Astrocyte of the cerebellum (primary cell): ENCODE results near the gene VEGFB.

Source experiments
- DNase-seq: peaks from one replicate; pipeline ENCODE4 v3.0.0-alpha.2; 2011; ENCODE audit warnings: low read depth
- H3K4me3 ChIP-seq: 2 replicates; pipeline ENCODE4 v1.5.1; 2011; ENCODE audit warnings: mild to moderate bottlenecking, low read depth, low read length, moderate library complexity
- in situ Hi-C: cut with HindIII; loops from 2 replicates; pipeline ENCODE4 v1.10.0; 2017; ENCODE audit warnings: low sequenced_read_pairs
- TF ChIP-seq, protein P1 (sequence below): IDR thresholded peaks from 2 replicates; pipeline ENCODE4 v1.5.1; 2012; ENCODE audit warnings: low read length, low read depth, moderate library complexity, mild to moderate bottlenecking; ENCODE audit errors: missing control alignments

Gene VEGFB, protein sequence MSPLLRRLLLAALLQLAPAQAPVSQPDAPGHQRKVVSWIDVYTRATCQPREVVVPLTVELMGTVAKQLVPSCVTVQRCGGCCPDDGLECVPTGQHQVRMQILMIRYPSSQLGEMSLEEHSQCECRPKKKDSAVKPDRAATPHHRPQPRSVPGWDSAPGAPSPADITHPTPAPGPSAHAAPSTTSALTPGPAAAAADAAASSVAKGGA

DNA sequence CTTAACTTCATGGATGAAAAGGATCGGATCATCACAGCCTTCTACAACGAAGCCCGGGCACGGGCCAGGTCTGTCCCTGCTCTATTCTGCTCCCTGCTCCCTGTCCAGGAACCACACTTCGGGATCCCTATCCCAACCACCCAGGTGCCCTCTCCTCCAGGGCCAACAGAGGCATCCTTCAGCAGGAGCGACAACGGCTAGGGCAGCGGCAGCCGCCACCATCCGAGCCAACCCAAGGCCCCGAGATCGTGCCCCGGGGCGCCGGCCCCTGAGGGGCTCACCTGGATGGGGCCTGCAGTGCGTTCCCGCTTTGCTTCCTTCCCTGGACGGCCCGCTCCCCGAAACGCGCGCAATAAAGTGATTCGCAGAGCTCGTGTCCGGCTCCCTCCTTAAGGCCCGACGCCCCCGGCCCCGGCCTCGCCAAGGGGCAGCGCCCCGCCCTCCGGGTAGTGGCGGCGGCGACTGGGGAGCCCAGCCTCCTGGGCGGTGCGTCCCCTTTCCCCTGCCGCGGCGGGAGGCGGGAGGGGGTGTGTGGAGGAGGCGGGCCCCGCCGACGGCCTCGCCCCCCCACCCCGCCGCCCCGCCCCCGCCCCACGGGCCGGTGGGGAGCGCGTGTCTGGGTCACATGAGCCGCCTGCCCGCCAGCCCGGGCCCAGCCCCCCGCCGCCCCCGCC, at the start of gene VEGFB:
Gene VEGFB, plus strand, starts transcription at position 672 of the 674 bp plus-strand sequence. CDS start 250 bp downstream, outside the sequence.
- DNase-seq, result no peak
- in situ Hi-C loops, result no loop called here

DNA sequence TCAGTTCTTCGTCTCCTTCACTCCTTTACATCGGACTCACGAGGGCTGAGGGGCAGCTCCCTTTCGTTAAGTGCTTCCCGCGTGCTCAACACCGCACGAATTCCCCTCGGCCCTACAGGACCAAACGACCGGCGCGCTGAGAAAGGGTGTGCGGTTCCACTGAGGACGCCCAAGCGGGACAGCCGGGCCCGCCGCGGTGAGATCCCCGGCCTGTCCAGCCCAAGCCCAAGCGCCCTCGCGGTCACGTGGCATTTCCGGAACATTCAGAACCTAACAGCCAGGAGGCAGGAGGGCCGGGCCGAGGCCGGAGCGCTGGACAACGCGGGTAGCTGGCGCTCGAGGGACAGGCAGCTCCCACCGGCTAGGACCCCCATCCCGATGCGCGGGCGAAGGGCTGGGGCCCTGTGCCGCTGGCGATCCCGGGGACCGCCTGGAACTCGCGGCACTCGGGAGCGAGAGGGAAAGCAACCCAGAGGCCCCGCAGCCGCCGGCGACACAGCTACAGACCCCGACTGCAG, 49.1 kb upstream of the VEGFB start:
- DNase-seq, result peak; percentile 44
- TF ChIP-seq, protein P1, sequence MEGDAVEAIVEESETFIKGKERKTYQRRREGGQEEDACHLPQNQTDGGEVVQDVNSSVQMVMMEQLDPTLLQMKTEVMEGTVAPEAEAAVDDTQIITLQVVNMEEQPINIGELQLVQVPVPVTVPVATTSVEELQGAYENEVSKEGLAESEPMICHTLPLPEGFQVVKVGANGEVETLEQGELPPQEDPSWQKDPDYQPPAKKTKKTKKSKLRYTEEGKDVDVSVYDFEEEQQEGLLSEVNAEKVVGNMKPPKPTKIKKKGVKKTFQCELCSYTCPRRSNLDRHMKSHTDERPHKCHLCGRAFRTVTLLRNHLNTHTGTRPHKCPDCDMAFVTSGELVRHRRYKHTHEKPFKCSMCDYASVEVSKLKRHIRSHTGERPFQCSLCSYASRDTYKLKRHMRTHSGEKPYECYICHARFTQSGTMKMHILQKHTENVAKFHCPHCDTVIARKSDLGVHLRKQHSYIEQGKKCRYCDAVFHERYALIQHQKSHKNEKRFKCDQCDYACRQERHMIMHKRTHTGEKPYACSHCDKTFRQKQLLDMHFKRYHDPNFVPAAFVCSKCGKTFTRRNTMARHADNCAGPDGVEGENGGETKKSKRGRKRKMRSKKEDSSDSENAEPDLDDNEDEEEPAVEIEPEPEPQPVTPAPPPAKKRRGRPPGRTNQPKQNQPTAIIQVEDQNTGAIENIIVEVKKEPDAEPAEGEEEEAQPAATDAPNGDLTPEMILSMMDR, result peak; percentile 32
- in situ Hi-C loops, result no loop called here
- H3K4me3 ChIP-seq, result peak overlapping the region; percentile 49

More for the DNA sequence above, at the start of gene VEGFB:
- H3K4me3 ChIP-seq, result peak within 1 kb of the TSS; percentile 61
- TF ChIP-seq, protein P1, result no peak

DNA sequence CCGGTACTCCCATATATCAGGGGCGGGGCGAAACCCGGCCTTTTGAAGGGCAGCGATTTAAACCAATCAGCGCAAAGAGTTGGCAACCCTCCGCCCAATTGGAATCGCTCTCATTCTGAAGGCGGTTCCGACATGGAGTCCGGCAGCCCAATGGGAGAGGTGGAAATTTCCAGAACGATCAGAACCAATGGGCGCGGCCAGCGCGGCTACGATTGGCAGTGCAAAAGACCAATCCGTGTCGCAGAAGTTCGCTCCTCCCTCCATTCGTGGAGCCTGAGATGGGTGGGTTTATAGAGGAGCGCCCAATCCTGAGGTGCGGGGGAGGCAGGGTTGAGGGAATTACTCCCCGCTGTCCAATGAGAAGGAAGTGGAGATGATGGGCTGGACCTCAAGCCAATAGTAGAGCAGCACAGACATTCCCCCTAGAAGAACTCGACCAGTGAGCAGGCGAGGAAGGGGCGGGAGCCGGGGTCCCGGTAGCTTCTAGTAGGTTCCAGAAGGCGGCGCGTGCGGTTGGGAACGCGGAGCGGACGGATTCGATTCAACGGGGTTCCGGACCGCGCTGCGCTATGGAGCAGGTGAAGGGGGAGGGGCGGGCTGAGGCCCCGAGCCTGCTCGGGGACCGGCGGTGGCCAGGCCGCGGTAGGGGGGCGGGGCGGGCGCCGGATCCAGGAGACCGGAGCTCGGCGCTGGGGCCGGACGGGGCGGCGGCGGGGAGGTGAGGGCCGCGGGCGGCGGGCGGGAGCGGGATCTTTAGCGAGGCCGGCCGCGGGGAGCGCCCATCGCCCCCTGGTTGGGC, 48.5 kb upstream of the VEGFB start, which contains the start of gene STIP1:
Gene STIP1, plus strand, starts transcription at position 479 of the 799 bp plus-strand sequence. Its CDS starts 91 bp downstream, at position 570.
- DNase-seq, result peak; percentile 100
- TF ChIP-seq, protein P1, result peak; percentile 47
- H3K4me3 ChIP-seq, result peak within 1 kb of the TSS; percentile 49
- in situ Hi-C loops, result no loop called here

DNA sequence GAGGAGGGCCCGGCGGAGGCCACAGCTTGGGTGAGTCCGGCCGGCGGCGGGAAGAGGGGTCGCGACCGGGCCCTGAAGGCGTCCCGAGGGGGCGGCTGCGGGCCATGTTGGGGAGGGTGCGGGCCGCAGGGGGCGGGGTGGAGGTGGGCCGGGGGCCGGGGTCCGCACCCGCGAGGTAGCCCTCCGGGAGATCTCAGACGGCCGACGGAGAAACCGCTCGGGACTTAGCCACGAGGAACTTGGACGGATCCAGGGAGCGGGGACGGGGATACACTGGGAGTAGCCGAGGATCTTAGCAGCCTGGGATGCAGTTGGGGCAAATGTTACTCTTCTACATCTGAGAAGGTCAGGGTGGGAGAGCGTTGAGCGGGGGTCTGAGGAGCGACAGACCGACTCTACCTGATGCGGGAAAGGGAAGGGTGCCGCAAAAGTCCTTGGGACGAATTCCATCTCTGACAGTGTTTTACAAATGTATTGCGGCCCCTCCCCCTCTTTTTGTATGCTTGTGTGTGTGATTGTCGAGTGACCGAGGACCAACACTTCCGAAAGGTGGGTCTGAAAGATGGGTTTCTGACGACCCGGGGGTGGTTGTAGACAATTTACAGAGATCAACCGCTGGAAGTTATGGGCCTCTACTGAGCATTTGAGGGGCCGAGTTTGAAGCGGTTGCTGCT, 47.8 kb upstream of the VEGFB start:
- DNase-seq, result no peak
- in situ Hi-C loops, result no loop called here

DNA sequence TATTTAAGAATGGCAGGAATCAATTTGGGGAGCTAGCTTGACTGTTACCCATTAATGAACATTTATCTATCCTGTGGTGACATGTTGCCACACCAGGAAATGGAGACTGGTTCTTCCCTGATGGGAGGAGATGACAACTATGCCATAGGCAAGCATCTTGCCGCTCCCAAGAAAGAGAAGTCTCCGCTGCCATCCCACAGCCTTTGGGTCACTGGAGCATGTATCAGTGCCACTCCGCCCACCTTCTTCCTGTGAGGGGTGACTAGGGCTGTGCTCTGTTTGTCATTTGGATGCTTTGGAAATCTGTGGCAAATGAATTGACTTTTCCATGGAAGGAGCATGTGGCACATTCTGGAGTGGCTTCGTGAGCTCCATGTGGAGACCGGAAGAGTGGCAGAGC, 42.0 kb upstream of the VEGFB start:
- no peak for DNase-seq
- in situ Hi-C loops, result no loop called here
- H3K4me3 ChIP-seq, result no peak overlapping the region
- TF ChIP-seq, protein P1, result no peak

More for the DNA sequence above, 47.8 kb upstream of the VEGFB start:
- H3K4me3 ChIP-seq, result no peak overlapping the region
- TF ChIP-seq, protein P1, result no peak

DNA sequence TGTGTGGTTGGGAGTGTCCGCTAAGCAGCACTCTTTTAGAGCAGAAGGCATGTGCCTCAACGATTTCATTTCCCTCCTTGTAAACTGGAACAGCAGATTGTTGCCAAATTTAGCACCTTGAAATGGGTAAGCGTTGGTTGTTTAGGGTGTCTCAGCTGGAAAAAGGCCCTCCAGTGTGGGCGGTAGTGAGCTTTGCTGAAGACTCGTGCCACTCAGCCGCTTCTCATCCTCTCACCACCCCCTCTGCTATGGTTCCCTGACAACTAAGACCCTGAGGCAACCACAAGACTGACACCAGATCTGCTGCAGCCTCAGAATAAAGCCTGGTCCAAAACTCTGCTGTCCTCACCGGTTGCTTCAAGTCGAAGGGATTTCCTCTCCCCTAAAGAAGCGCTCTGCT, 37.8 kb upstream of the VEGFB start:
- TF ChIP-seq, protein P1, result no peak
- in situ Hi-C loops, result no loop called here
- no peak overlapping the region for H3K4me3 ChIP-seq
- no peak for DNase-seq
